GM21529 (cell line): ENCODE data around the gene S100A6.
A peak's percentile ranks its signal among the peaks of the same experiment; 100 is the strongest.

Experiments
- ATAC-seq: cut with Tn5 transposase; IDR thresholded peaks from one replicate; pipeline ENCODE4 v1.9.1; 2021; ENCODE audit not compliant: unreplicated experiment

The S100A6 gene

GRCh38 chr1:153545067-153546055 is 9.6 kb upstream of the S100A6 start, which contains the start of gene S100A4:
Gene S100A4 (minus strand): TSS chr1:153545806. CDS start chr1:153544794, 1,012 bp downstream.
- peak; percentile 58 for ATAC-seq

GRCh38 chr1:153544453-153545066 is 8.8 kb upstream of the S100A6 start:
- no peak for ATAC-seq

- ATAC-seq, result no peak
These were observed 7.9 kb upstream of the S100A6 start for GRCh38 chr1:153543736-153544135.

- ATAC-seq, result no peak
These were observed 7.3 kb upstream of the S100A6 start for GRCh38 chr1:153542956-153543711.

- ATAC-seq, result no peak
These were observed 6.1 kb upstream of the S100A6 start for GRCh38 chr1:153541641-153542590.

- no peak for ATAC-seq
These were observed 4.9 kb upstream of the S100A6 start, which contains the start of gene S100A5 for GRCh38 chr1:153540394-153541361. Gene S100A5 (minus strand): TSS chr1:153540934. CDS start chr1:153540191, 743 bp downstream.

GRCh38 chr1:153539395-153540093 is 3.8 kb upstream of the S100A6 start:
- no peak for ATAC-seq

GRCh38 chr1:153538315-153538821 is 2.6 kb upstream of the S100A6 start:
- no peak for ATAC-seq

- ATAC-seq, result no peak
These were observed 1.6 kb upstream of the S100A6 start for GRCh38 chr1:153537376-153537730.

- no peak for ATAC-seq
These were observed 1.0 kb upstream of the S100A6 start for GRCh38 chr1:153536671-153537375.

GRCh38 chr1:153536012-153536670 is 350 bp upstream of the S100A6 start:
- no peak for ATAC-seq

GRCh38 chr1:153534925-153535241 is 908 bp downstream of the S100A6 start:
- ATAC-seq, result no peak

GRCh38 chr1:153534226-153534924 is 1.4 kb downstream of the S100A6 start:
- ATAC-seq, result no peak

- ATAC-seq, result no peak
These were observed 2.0 kb downstream of the S100A6 start for GRCh38 chr1:153533689-153534201.

GRCh38 chr1:153532769-153533599 is 2.8 kb downstream of the S100A6 start:
- peak; percentile 47 for ATAC-seq
